Right renal pelvis (tissue), 4 donors: ENCODE measurements around the gene PIK3IP1. TPM values are rescaled to one million over a fixed set of nuclear protein-coding genes. Genes with fewer than 3 reads are reported as not detected.
A peak's percentile ranks its signal among the peaks of the same experiment; 100 is the strongest.
"Not testable (repeated sequence)": the region's sequence is repeated elsewhere in the genome, so short reads cannot be mapped to it uniquely, and the experiment has no call there.

Source experiments
- DNase-seq, 4 donors: peaks; one replicate each; pipeline ENCODE4 v3.0.0-alpha.2; 2013; ENCODE audit warnings: low read depth in 4 of 4, low spot score in 3 of 4, missing footprints in 1 of 4
- polyA plus RNA-seq, 4 donors: library from polyadenylated mRNA; unstranded; fragments of 120-200 nt; gene quantifications; one replicate each; pipeline ENCODE4 v1.2.1, GENCODE V29; 2013; ENCODE audit not compliant: insufficient read length in 4 of 4

The PIK3IP1 gene, protein sequence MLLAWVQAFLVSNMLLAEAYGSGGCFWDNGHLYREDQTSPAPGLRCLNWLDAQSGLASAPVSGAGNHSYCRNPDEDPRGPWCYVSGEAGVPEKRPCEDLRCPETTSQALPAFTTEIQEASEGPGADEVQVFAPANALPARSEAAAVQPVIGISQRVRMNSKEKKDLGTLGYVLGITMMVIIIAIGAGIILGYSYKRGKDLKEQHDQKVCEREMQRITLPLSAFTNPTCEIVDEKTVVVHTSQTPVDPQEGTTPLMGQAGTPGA
- polyA plus RNA-seq: 10 to 100 TPM; 12.4 to 15.2 (median 14.5) TPM

- DNase-seq: peak in 3 of 4 donors; percentile 75 to 80 (median 76)
These were observed at the start of gene PIK3IP1 for GRCh38 chr22:31292236-31292989. TSS of gene PIK3IP1 (minus strand) at chr22:31292488. CDS start at chr22:31292344, 144 bp downstream.

DNA sequence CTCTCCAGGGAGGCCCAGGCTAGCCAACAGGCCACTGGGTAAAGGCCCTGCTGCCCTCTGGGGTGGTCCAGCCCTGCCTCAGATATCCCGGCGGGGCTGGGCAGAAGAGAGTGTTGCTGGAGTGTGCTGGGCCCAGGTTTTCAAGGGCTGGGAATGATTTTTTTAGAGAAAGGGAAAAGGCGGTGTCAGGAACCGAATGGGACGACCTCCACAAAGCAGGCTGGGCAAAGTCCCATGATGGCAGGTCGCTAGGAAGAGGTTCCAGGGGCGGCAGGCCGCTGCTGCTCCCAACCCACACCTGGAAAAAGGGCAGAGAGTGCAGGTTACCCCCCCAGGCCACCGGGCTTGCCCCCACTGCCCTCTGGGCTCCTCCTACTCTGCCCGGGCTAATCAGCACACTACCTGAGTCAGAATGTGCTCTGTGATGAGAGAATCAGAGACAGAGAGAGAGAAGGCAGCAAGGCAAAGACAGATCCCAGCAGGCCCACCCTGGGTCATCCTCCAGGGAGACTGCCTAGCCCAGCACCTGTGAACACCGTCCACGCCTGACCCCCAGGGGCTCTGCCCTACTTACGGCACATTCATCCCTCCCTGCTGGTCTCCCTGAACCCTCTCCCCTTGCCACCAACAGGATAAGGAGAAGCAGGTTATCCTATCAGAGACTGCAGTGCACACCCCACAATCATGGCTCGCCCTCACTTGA, 49.2 kb upstream of the PIK3IP1 start:
- no peak for DNase-seq

GRCh38 chr22:31340765-31341247, 48.5 kb upstream of the PIK3IP1 start:
- DNase-seq: no peak

GRCh38 chr22:31340360-31340759, 48.1 kb upstream of the PIK3IP1 start:
- DNase-seq: no peak

DNA sequence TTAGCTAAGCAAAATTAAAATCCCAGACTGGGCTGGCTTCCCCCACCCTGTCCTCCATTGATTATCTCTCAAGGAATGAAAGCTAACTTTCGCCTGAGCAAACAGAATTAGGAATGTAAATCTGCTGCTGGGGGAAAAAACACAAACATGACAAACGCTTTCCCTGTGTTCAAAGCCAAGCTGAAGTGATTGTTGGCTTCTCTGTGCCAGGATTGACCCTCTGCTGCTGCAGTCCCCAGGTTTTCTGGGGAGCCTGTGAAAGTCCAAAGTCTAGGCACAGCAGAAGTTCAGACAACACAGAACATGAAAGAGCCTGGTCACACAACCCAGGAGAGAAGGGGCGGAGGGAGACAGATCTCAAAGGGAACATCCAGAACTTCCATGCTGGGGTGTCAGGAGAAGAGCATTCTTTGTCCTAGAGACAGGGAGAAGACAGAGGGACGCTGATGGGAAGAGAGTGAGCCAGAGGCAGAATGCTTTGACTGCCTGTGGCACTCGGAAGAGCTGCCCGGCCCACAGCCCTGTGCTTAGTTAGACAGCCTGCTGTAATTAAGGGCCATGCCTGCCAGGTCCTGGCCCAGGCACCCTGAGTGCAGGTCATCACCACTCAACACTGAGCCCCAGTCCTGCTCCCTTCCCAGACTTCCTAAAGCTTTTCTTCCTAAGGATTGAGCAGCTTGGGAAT, 47.0 kb upstream of the PIK3IP1 start:
- no peak for DNase-seq

GRCh38 chr22:31337178-31337577, 44.9 kb upstream of the PIK3IP1 start:
- DNase-seq: no peak

DNA sequence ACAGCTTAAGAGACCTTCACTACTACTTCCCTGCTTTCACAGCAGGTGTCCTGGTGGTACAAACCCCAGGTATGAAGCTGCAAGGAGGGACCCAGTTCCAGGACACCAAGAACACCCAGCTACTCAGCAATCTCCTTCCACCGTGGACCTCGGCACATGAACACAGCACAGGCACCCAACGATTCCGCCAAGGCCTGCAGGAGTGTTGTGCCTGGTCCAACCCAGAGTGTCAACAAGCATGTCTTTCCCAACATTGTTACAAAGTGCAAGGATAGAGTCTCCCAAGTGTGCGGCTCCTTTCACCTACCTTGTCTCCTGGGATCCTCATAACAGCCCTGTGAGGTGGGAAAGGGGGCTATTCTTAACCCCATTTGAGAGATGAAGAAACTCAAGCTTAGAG, 42.0 kb upstream of the PIK3IP1 start:
- no peak for DNase-seq

GRCh38 chr22:31333641-31334040, 41.4 kb upstream of the PIK3IP1 start:
- no peak for DNase-seq

- no peak for DNase-seq
These were observed 40.6 kb upstream of the PIK3IP1 start for GRCh38 chr22:31332886-31333285.

GRCh38 chr22:31332010-31332409, 39.7 kb upstream of the PIK3IP1 start:
- no peak for DNase-seq

GRCh38 chr22:31329453-31330215, 37.3 kb upstream of the PIK3IP1 start:
- DNase-seq: no peak

DNA sequence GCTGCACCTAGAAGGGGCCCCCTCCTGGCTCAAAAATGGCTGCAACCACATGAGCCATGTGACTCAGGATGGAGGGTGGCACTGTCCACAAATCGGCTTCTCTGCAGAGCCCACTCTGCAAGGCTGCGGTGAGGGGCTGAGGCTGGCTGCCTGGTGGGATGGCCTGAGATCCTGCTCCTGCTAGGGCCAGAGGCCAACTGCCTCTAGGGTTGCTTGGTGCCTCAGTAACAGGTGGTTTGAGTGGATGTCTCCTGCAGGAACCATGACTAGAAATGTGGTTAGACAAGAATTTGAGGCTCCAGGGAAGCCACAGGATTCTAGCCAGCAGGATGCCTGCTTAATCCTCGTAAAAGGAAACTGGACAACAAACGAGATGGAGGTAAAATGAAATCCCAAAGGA, 36.7 kb upstream of the PIK3IP1 start:
- DNase-seq: no peak

- no peak for DNase-seq
These were observed 36.3 kb upstream of the PIK3IP1 start for GRCh38 chr22:31328544-31328960.

- DNase-seq: no peak
These were observed 35.7 kb upstream of the PIK3IP1 start for GRCh38 chr22:31327806-31328543.

GRCh38 chr22:31326877-31327276, 34.6 kb upstream of the PIK3IP1 start:
- DNase-seq: no peak

DNA sequence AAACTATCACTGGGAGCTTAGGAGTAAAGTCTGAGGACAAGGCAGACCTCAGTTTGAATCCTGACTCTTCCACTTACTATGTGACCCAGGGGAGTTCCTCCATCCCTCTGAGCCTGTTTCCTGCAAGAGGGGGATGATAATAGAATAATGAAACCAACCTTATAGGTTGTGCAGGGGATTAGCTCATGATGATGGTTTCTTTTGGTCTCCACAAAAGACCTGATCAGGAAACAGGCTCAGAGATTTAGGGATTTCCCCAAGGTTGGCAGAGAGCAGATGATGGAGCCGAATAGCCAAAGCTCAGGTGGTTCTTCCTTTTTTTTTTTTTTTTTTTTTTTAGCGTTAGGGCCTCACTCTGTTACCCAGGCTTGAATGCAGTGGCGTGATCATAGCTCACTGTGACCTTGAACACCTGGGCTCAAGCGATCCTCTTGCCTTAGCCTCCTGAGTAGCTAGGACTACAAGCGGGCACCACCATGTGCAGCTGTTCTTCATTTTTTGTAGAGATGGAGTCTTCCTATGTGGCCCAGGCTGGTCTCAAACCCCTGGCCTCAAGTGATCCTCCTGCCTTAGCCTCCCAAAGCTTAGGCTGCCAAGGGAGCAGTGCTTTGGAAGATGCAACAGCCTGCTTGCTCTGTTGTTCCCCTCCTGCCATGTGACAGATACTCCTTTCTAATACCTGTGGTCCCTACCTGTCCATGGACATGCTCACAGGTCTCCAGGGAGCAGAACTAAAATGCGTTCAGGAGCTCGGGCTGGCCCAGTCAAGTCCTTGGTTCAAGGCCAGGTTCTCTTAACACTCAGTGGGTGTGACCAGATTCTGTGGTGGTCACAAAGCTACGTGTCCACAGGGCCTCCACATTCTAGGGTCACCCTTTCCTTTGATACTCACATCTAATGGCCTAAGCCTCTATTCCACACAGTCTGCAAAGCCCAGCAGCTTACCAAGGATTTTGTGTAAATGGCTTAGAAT, 31.6 kb upstream of the PIK3IP1 start:
- no peak for DNase-seq

- DNase-seq: no peak
These were observed 29.1 kb upstream of the PIK3IP1 start for GRCh38 chr22:31321421-31321820.

DNA sequence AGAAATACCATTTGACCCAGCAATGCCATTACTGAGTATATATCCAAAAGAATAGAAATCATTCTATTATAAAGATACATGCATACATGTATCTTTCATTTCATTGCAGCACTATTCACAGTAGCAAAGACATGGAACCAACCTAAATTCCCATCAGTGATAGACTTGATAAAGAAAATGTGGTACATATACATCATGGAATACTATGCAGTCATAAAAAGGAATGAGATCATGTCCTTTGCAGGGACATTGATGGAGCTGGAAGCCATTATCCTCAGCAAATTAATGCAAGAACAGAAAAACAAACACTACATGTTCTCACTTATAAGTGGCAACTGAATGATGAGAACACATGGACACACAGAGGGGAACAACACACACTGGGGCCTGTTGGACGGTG, 21.9 kb upstream of the PIK3IP1 start:
- DNase-seq: not testable (repeated sequence)
